GM12865 (cell line): ENCODE measurements around the gene HRH3.

ENCODE experiments used
- DNase-seq: peaks from one replicate; pipeline ENCODE4 v3.0.0; 2010; ENCODE audit warnings: low read depth
- H3K4me3 ChIP-seq: 2 replicates; pipeline ENCODE4 v1.5.1; 2011; ENCODE audit warnings: mild to moderate bottlenecking, low read depth, low read length, control low read depth
- TF ChIP-seq, protein P1 (sequence below): IDR thresholded peaks from 2 replicates; pipeline ENCODE4 v1.5.1; 2011; ENCODE audit warnings: low read length, control low read depth, low read depth, inconsistent platforms; ENCODE audit not compliant: insufficient read depth; ENCODE audit errors: missing control alignments

Gene HRH3

GRCh38 chr20:62224113-62224855 lies 4.2 kb upstream of the HRH3 start:
- H3K4me3 ChIP-seq: no peak overlapping the region
- no peak for DNase-seq
- TF ChIP-seq, protein P1, sequence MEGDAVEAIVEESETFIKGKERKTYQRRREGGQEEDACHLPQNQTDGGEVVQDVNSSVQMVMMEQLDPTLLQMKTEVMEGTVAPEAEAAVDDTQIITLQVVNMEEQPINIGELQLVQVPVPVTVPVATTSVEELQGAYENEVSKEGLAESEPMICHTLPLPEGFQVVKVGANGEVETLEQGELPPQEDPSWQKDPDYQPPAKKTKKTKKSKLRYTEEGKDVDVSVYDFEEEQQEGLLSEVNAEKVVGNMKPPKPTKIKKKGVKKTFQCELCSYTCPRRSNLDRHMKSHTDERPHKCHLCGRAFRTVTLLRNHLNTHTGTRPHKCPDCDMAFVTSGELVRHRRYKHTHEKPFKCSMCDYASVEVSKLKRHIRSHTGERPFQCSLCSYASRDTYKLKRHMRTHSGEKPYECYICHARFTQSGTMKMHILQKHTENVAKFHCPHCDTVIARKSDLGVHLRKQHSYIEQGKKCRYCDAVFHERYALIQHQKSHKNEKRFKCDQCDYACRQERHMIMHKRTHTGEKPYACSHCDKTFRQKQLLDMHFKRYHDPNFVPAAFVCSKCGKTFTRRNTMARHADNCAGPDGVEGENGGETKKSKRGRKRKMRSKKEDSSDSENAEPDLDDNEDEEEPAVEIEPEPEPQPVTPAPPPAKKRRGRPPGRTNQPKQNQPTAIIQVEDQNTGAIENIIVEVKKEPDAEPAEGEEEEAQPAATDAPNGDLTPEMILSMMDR: no peak

- no peak overlapping the region for H3K4me3 ChIP-seq
- DNase-seq: no peak
- TF ChIP-seq, protein P1: no peak
Measured at GRCh38 chr20:62223571-62223970, 3.5 kb upstream of the HRH3 start.

- TF ChIP-seq, protein P1: no peak
- H3K4me3 ChIP-seq: no peak overlapping the region
Measured at GRCh38 chr20:62222972-62223371, 2.9 kb upstream of the HRH3 start.

DNA sequence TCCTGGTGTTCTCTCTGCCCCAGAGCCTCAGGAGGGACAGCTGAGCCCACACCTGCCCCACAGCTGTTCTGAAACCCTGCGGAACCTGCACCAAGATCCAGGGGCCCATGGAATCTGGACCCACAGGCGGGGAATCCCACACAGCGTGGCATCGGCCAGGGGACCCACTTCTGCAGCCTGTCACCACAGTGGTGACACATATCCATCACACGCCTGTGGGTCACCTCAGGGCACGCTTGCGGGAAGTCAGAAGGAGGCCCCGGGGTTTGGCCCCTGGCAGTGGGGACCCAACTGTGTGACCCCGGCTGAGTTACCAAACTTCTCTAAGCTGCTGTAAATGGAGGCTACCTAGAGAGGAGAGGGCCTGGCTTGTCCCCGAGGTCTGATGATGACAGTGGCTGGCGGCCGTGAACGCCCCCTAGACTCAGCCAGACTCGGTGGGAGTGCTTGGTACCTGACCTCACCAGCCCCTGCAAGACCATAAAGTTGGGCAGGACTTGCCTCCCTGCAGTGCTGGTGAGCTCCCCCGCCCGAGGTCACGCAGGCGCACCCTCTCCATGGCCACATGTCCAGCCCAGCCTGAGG lies 2.3 kb upstream of the HRH3 start:
- DNase-seq: no peak
- TF ChIP-seq, protein P1: no peak
- H3K4me3 ChIP-seq: no peak overlapping the region

More at GRCh38 chr20:62222972-62223371, 2.9 kb upstream of the HRH3 start:
- DNase-seq: no peak

DNA sequence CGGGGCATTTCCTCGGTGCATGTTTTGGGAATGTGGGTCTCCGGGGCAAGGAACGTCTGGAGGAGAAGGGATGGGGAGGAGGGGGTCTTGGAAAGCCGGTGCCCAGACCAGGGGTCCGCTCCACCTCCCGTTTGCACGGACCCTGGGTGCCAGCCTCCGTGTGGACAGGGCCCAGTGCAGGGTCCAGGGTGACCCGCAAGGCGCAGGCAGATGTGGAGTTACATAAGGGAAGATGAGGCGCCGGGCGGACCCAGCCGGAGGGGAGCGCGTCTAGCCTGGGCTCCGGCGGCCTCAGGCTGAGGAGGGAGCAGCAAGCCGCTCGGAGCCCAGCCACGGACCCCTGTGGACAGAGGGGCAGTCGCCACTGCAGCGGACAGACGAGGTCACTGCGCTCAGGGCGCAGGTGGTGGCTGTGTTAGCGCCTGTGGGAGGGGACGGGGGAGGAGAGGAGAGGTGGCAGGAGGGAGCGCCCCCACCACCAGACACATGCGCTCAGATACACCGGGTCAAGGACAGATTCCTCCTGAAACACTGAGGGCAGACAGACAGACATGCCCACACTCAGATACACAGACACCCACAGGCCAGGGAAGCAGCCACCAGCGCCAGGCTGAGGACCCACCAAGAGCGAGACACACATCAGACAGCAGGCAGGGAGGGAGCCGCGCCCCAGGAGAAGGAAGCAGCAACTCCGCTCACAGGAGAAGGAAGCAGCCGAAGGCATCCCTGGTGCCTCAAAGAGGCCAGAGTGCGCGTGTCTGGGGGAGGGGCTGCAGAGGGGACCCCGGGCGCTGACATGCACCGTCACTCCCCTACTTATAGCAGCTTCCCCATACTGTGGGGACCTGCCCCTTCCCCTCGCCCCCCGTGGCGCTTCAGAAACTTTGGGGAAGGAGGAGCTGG lies 839 bp upstream of the HRH3 start:
- no peak for DNase-seq
- H3K4me3 ChIP-seq: no peak overlapping the region
- TF ChIP-seq, protein P1: no peak

GRCh38 chr20:62219101-62219991 lies 732 bp downstream of the HRH3 start:
- no peak overlapping the region for H3K4me3 ChIP-seq
- TF ChIP-seq, protein P1: no peak

More at GRCh38 chr20:62219101-62219991, 732 bp downstream of the HRH3 start:
- no peak for DNase-seq
